Measurements from ENCODE around the gene SLC16A10.

DNA sequence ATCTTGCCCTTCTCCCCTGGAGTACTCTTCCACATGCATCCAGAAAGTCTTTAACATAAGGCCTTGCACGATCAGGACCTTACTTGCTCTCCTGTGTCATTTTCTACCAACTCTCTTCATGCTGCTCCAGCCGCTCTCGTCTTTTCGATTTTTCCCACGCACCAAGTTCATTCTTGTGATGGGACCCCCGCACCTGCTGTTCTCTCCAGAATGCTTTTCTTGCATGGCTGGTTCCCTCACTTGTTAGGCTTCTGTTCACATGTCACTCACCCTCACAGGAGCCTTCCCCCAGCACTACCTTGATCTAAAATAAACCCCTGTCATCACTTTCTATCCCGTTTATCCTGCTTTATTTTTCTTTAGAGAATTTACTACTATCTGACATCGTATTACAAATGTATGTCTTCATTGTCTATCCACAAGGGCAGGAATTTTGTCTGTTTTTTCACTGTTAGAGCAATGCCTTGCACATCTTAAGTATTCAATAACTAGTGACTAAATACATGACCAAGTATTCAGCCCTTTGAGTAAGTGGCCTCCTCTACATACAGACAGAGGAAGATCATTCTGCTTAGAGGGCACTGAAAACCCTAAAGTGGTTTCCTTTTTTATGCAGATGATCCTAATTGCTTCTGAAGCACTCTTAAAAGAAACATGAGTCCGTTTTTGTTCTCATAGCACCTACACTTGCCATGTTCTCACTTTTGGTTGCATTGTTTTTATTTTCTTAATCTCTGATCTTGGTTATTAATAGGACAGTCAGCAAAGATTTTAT, 166.9 kb downstream of the SLC16A10 start:
- TF ChIP-seq, protein P1, sequence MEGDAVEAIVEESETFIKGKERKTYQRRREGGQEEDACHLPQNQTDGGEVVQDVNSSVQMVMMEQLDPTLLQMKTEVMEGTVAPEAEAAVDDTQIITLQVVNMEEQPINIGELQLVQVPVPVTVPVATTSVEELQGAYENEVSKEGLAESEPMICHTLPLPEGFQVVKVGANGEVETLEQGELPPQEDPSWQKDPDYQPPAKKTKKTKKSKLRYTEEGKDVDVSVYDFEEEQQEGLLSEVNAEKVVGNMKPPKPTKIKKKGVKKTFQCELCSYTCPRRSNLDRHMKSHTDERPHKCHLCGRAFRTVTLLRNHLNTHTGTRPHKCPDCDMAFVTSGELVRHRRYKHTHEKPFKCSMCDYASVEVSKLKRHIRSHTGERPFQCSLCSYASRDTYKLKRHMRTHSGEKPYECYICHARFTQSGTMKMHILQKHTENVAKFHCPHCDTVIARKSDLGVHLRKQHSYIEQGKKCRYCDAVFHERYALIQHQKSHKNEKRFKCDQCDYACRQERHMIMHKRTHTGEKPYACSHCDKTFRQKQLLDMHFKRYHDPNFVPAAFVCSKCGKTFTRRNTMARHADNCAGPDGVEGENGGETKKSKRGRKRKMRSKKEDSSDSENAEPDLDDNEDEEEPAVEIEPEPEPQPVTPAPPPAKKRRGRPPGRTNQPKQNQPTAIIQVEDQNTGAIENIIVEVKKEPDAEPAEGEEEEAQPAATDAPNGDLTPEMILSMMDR (IDR thresholded peaks at IDR 0.05; ENCODE audit: low read depth, low read length), result no peak
- no peak for TF ChIP-seq EZH2phosphoT487 (IDR thresholded peaks at IDR 0.05; ENCODE audit: low read depth)
